ENCODE measurements around the gene CMSS1.

Gene CMSS1

GRCh38 chr3:99945328-99945995 is 127.8 kb downstream of the CMSS1 start:
- no peak overlapping the region for H3K27ac ChIP-seq
- H3K36me3 ChIP-seq (replicated peaks) = no peaks in the 10 kb centered on the region
- no peak overlapping the region for H3K4me3 ChIP-seq (ENCODE audit: low read depth, low read length)
- TF ChIP-seq, protein P1, sequence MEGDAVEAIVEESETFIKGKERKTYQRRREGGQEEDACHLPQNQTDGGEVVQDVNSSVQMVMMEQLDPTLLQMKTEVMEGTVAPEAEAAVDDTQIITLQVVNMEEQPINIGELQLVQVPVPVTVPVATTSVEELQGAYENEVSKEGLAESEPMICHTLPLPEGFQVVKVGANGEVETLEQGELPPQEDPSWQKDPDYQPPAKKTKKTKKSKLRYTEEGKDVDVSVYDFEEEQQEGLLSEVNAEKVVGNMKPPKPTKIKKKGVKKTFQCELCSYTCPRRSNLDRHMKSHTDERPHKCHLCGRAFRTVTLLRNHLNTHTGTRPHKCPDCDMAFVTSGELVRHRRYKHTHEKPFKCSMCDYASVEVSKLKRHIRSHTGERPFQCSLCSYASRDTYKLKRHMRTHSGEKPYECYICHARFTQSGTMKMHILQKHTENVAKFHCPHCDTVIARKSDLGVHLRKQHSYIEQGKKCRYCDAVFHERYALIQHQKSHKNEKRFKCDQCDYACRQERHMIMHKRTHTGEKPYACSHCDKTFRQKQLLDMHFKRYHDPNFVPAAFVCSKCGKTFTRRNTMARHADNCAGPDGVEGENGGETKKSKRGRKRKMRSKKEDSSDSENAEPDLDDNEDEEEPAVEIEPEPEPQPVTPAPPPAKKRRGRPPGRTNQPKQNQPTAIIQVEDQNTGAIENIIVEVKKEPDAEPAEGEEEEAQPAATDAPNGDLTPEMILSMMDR (IDR thresholded peaks at IDR 0.05; ENCODE audit: low read depth, low read length, missing control alignments) = no peak
- in situ Hi-C loops (cut with HindIII; ENCODE audit: low pct_ligation_motif_present, low sequenced_read_pairs) = no loop called here
- no peaks in the 10 kb centered on the region for H3K27me3 ChIP-seq (replicated peaks)
- no peak for DNase-seq

DNA sequence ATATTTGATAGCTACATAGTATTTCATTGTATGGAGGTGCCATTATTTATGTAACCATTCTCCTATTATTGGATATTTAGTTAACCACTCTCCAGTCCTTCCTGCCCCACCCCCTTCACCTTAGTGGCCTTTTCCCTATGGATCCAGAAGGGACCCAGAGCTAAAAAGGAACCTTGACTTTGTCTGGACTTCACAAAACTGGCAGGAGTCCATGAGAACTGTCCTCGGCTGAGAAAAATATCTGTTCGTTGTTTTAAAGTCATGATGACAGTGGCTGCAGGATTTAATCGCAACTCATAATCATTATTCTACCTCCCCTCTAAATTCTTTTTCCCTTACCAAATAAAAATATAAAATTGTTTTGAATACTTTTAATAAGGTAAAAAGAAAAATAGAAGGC is 129.7 kb downstream of the CMSS1 start:
- Histone ChIP-seq H3K4me3 (ENCODE audit: low read depth, low read length) (no peak overlapping the region), H3K27me3 (replicated peaks) (no peaks in the 10 kb centered on the region), H3K27ac (no peak overlapping the region), H3K36me3 (replicated peaks) (no peaks in the 10 kb centered on the region)
- DNase-seq = no peak
- in situ Hi-C loops (cut with HindIII; ENCODE audit: low pct_ligation_motif_present, low sequenced_read_pairs) = no loop called here
- TF ChIP-seq, protein P1 (IDR thresholded peaks at IDR 0.05; ENCODE audit: low read depth, low read length, missing control alignments) = no peak

- TF ChIP-seq, protein P1 (IDR thresholded peaks at IDR 0.05; ENCODE audit: low read depth, low read length, missing control alignments) = no peak
Observed at GRCh38 chr3:99948467-99949089, 130.9 kb downstream of the CMSS1 start.

DNA sequence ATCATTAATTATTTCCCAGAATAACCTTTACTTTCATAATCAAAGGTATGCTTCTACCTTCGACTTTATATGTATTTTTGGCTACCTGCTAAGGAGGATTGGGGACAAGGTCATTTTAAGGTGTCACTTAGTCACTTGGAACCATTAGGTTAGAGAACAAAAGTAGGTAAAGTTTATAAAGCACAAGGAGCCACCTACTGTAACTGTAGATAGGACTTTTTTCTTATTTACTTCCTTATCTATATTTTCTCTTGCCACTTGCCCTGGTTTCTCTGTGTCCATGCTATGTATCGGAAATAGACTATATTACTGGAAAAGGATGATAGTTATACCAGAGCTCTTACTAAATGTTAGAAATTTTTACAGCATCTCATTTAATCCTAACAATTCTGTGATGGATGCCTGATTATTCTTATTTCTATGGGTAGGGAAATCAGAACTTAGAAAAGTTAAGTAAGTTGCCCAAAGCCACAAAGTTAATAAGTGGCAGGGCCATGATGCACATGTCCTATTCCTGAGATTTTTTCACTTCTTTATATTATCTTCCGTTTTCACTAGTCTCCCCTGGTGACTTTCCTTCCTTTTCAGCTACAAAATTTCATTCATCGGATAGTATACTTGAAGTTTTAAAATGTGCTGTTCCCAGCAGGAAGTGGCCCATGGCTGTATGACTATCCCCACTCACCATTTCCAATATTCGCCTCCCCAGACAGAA is 132.5 kb downstream of the CMSS1 start:
- TF ChIP-seq, protein P1 (IDR thresholded peaks at IDR 0.05; ENCODE audit: low read depth, low read length, missing control alignments) = no peak
- DNase-seq = no peak
- H3K4me3 ChIP-seq (ENCODE audit: low read depth, low read length) = no peak overlapping the region
- H3K27me3 ChIP-seq (replicated peaks) = no peaks in the 10 kb centered on the region
- in situ Hi-C loops (cut with HindIII; ENCODE audit: low pct_ligation_motif_present, low sequenced_read_pairs) = no loop called here
- no peak overlapping the region for H3K27ac ChIP-seq
- H3K36me3 ChIP-seq (replicated peaks) = no peaks in the 10 kb centered on the region

More at GRCh38 chr3:99948467-99949089, 130.9 kb downstream of the CMSS1 start:
- DNase-seq = no peak
- Histone ChIP-seq H3K4me3 (ENCODE audit: low read depth, low read length) (no peak overlapping the region), H3K36me3 (replicated peaks) (no peaks in the 10 kb centered on the region), H3K27me3 (replicated peaks) (no peaks in the 10 kb centered on the region), H3K27ac (no peak overlapping the region)
- in situ Hi-C loops (cut with HindIII; ENCODE audit: low pct_ligation_motif_present, low sequenced_read_pairs) = no loop called here

GRCh38 chr3:99950921-99951320 is 133.3 kb downstream of the CMSS1 start:
- no peak overlapping the region for H3K4me3 ChIP-seq (ENCODE audit: low read depth, low read length)
- no peaks in the 10 kb centered on the region for H3K27me3 ChIP-seq (replicated peaks)
- TF ChIP-seq, protein P1 (IDR thresholded peaks at IDR 0.05; ENCODE audit: low read depth, low read length, missing control alignments) = no peak
- in situ Hi-C loops (cut with HindIII; ENCODE audit: low pct_ligation_motif_present, low sequenced_read_pairs) = no loop called here
- no peak for DNase-seq
- H3K27ac ChIP-seq = no peak overlapping the region
- no peaks in the 10 kb centered on the region for H3K36me3 ChIP-seq (replicated peaks)

Measured in brain microvascular endothelial cell (primary cell).